ENCODE results near the gene PTPRN2. TPM values are rescaled to one million over a fixed set of nuclear protein-coding genes. Genes with fewer than 3 reads are reported as not detected.
A peak's percentile ranks its signal among the peaks of the same experiment; 100 is the strongest.
"Not testable (repeated sequence)": the region's sequence is repeated elsewhere in the genome, so short reads cannot be mapped to it uniquely, and the experiment has no call there.

Gene PTPRN2
- total and polyA plus RNA-seq, 2 experiments from 2014 or later, result 0.28 TPM; not detected in 1

DNA sequence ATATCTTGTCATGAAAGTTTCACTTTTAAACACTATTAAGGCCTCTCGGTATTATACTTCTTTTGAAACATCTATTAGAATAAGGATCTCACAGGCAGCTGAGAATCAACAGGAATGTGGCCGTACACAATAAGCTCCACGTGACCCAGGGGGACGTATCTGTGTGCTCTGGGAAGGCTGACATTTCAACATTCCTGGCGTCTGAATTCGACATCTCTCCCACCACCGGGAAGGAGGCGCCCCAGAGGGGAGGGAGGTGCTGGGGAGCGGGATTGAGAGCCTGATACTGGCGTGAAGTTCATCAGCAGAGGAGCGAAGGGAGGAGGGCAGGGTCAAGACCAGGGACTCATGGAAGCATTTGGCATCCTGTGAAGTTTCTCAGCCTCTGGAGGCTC lies 849.6 kb downstream of the PTPRN2 start:
- DNase-seq (ENCODE audit: low read depth in 1 of 2, low spot score in 1 of 2), result peak; percentile 45 to 48
- H3K9me3 ChIP-seq (ENCODE audit: low read depth), result no peaks in the 10 kb centered on the region
- no peaks in the 10 kb centered on the region for H3K36me3 ChIP-seq
- TF ChIP-seq, protein P1, sequence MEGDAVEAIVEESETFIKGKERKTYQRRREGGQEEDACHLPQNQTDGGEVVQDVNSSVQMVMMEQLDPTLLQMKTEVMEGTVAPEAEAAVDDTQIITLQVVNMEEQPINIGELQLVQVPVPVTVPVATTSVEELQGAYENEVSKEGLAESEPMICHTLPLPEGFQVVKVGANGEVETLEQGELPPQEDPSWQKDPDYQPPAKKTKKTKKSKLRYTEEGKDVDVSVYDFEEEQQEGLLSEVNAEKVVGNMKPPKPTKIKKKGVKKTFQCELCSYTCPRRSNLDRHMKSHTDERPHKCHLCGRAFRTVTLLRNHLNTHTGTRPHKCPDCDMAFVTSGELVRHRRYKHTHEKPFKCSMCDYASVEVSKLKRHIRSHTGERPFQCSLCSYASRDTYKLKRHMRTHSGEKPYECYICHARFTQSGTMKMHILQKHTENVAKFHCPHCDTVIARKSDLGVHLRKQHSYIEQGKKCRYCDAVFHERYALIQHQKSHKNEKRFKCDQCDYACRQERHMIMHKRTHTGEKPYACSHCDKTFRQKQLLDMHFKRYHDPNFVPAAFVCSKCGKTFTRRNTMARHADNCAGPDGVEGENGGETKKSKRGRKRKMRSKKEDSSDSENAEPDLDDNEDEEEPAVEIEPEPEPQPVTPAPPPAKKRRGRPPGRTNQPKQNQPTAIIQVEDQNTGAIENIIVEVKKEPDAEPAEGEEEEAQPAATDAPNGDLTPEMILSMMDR (IDR thresholded peaks at IDR 0.05; ENCODE audit: low read depth, low read length), result no peak
- no peaks in the 10 kb centered on the region for H3K4me1 ChIP-seq (ENCODE audit: low read depth)
- H3K27ac ChIP-seq, result no peak overlapping the region
- H3K4me3 ChIP-seq, result no peak overlapping the region
- H3K27me3 ChIP-seq, result no peaks in the 10 kb centered on the region

DNA sequence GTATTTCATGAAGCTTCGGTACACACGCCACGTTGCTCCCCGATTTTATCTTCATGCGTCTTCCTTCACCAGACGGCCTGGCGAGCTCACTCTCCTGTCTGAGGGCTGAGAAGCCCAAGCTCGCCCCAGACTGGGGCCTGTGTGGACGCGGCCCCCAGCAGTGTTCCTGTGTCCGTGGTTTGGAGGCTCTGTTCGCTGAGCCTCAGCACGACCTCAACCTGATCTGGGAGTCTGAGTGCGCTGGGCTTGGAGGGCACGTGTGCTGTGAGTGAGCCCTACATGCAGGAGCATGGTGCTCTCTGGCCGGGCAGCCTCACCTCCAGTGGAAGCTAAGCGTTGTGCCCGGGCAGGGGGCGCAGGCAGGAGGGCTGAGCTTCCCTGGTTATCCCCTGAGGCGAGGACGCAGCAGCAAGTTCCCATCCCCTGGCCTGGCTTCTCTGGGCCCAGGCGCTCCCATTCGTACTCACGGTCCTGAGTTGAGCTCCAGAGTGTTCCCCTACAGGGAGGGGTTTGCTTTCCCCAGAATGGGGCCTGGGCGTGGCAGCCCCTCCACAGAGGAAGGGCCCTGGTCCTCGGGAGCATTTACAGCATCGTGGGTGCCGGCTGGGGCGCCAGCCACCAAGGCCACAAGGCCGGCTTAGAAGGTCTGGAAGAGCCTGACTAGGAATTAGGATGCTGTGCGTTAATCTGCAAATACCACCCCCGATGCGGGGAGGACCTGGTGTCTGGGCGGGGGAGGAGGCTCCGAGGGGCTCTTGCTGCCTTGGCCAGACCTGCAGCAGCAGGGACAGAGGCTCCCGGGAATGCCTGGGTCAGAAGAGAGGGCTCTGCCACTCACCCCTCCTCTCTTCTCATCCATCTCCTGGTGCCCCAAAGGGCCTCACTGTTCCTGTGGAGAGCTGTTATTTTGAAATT lies 850.2 kb downstream of the PTPRN2 start:
- Histone ChIP-seq H3K4me1 (ENCODE audit: low read depth) (no peaks in the 10 kb centered on the region), H3K27ac (no peak overlapping the region), H3K4me3 (no peak overlapping the region), H3K36me3 (no peaks in the 10 kb centered on the region), H3K9me3 (ENCODE audit: low read depth) (no peaks in the 10 kb centered on the region), H3K27me3 (no peaks in the 10 kb centered on the region)
- TF ChIP-seq, protein P1 (IDR thresholded peaks at IDR 0.05; ENCODE audit: low read depth, low read length), result no peak
- no peak for DNase-seq (ENCODE audit: low read depth in 1 of 2, low spot score in 1 of 2)

DNA sequence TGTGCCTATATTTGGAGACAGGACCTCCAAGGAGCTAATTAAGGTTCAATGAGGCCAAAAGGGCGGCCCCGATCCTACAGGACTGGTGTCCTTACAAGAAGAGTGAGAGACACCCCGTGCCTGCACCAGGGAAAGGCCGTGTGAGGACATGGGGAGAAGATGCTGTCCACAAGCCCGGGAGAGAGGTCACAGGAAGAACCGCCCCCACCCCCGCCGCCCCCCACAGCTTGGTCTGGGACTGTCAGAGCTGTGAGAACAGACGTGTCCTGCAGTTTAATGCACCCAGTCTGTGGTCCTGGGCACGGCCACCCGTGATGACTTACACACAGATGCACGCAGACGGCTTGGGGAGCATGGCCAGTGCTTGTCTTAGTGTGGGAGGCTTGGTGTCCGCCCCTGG lies 851.3 kb downstream of the PTPRN2 start:
- no peak for DNase-seq (ENCODE audit: low read depth in 1 of 2, low spot score in 1 of 2)
- no peak overlapping the region for H3K27ac ChIP-seq
- no peaks in the 10 kb centered on the region for H3K4me1 ChIP-seq (ENCODE audit: low read depth)
- no peaks in the 10 kb centered on the region for H3K27me3 ChIP-seq
- H3K9me3 ChIP-seq (ENCODE audit: low read depth), result no peaks in the 10 kb centered on the region
- H3K36me3 ChIP-seq, result no peaks in the 10 kb centered on the region
- TF ChIP-seq, protein P1 (IDR thresholded peaks at IDR 0.05; ENCODE audit: low read depth, low read length), result no peak
- H3K4me3 ChIP-seq, result no peak overlapping the region

DNA sequence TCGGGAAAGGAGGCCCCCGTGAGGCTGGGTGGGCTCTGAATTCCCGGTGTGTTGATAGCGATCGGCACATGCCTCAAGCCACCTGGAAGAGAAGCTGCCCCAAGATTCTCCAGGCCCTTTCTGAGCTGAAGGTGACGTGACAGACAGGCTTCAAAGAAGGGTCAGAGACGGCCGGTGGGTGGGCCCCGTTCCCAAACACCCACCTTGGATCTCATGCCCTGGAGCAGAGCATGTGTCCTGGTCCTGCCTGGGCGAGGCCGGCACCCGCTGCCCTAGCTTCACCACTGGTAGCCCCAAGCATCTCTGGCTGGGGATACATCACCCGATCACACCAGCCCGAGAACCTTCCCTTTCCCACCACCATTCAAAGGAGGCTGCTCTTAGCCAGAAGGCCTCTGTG lies 851.8 kb downstream of the PTPRN2 start:
- H3K36me3 ChIP-seq, result no peaks in the 10 kb centered on the region
- no peak for DNase-seq (ENCODE audit: low read depth in 1 of 2, low spot score in 1 of 2)
- TF ChIP-seq, protein P1 (IDR thresholded peaks at IDR 0.05; ENCODE audit: low read depth, low read length), result no peak
- H3K27ac ChIP-seq, result no peak overlapping the region
- no peak overlapping the region for H3K4me3 ChIP-seq
- no peaks in the 10 kb centered on the region for H3K27me3 ChIP-seq
- H3K9me3 ChIP-seq (ENCODE audit: low read depth), result no peaks in the 10 kb centered on the region
- no peaks in the 10 kb centered on the region for H3K4me1 ChIP-seq (ENCODE audit: low read depth)

DNA sequence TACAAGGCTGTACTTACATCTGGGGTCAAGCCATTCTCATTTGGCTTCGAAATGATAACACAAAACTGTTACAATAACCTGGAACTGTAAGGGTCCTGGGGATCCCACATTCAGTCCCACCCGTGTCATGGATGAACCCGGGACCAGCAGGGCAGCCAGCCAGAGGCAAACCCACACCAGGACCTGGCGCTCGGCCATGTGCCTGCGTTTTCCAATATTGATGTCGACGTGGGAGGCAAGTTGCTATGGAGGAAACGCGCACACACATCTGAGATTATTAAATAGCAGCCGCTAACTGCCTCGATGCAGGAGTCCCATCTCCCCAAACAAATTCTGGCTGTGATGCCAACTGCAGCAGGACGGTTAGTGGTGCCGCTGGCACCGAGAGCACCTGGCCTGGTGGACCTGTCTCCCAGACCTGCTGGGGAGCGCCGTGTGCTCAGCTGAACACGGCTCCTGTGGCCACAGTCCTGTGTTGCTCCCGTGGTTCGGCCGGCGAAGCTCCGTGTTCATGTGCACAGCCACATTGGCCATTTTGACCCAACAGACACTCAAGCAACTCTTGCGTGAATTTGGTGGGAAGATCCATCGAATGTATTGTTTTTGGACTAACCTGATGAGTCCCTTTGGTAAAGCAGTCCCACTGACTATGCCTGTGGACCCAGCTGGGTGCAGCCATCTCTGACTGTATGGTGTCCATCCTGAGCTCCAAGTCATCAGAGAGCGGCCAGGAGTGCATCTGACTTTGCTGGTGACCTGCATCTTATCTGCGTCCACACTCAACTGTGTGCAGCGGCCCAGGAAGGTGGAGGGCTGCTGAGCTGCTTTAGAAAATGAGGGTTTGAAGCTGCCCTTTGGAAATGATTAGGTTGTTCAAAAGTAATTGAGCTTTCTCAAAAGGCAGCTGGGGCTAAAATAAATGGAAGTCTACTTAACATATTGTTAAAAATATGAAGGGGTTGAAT lies 852.7 kb downstream of the PTPRN2 start:
- no peak overlapping the region for H3K4me3 ChIP-seq
- no peak overlapping the region for H3K27ac ChIP-seq
- no peak for DNase-seq (ENCODE audit: low read depth in 1 of 2, low spot score in 1 of 2)
- H3K4me1 ChIP-seq (ENCODE audit: low read depth), result no peaks in the 10 kb centered on the region
- H3K9me3 ChIP-seq (ENCODE audit: low read depth), result no peaks in the 10 kb centered on the region
- no peaks in the 10 kb centered on the region for H3K36me3 ChIP-seq
- TF ChIP-seq, protein P1 (IDR thresholded peaks at IDR 0.05; ENCODE audit: low read depth, low read length), result no peak
- H3K27me3 ChIP-seq, result no peaks in the 10 kb centered on the region

DNA sequence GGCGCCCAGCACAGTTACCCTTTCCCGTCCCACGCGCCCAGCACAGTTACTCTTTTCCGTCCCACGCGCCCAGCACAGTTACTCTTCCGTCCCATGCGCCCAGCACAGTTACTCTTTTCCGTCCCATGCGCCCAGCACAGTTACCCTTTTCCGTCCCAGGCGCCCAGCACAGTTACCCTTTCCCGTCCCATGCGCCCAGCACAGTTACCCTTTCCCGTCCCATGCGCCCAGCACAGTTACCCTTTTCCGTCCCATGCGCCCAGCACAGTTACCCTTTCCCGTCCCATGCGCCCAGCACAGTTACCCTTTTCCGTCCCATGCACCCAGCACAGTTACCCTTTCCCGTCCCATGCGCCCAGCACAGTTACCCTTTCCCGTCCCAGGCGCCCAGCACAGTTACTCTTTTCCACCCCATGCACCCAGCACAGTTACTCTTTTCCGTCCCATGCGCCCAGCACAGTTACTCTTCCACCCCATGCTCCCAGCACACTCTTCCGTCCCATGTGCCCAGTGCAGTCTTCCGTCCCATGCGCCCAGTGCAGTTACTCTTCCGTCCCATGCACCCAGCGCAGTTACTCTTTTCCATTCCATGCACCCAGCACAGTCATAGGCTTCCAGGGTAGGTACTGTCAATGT lies 853.7 kb downstream of the PTPRN2 start:
- H3K27me3 ChIP-seq; H3K36me3 ChIP-seq; DNase-seq (ENCODE audit: low read depth in 1 of 2, low spot score in 1 of 2); H3K27ac ChIP-seq; H3K9me3 ChIP-seq (ENCODE audit: low read depth); H3K4me1 ChIP-seq (ENCODE audit: low read depth); H3K4me3 ChIP-seq: not testable (repeated sequence)

Data from cardiac muscle cell (in vitro differentiated cells and primary cell).